DND-41 (cell line): ENCODE measurements around the gene EVC2.

Experiments used
- EZH2 ChIP-seq: IDR thresholded peaks from 3 replicates; pipeline ENCODE4 v1.6.1; 2012; ENCODE audit warnings: borderline replicate concordance, low read depth, mild to moderate bottlenecking, moderate library complexity, low read length, inconsistent platforms; ENCODE audit not compliant: severe bottlenecking
- TF ChIP-seq, protein P1 (sequence below): IDR thresholded peaks from 2 replicates; pipeline ENCODE4 v1.5.1; 2012; ENCODE audit warnings: borderline replicate concordance, low read length, moderate library complexity, mild to moderate bottlenecking; ENCODE audit not compliant: poor library complexity, severe bottlenecking; ENCODE audit errors: extremely low read depth

- TF ChIP-seq, protein P1, sequence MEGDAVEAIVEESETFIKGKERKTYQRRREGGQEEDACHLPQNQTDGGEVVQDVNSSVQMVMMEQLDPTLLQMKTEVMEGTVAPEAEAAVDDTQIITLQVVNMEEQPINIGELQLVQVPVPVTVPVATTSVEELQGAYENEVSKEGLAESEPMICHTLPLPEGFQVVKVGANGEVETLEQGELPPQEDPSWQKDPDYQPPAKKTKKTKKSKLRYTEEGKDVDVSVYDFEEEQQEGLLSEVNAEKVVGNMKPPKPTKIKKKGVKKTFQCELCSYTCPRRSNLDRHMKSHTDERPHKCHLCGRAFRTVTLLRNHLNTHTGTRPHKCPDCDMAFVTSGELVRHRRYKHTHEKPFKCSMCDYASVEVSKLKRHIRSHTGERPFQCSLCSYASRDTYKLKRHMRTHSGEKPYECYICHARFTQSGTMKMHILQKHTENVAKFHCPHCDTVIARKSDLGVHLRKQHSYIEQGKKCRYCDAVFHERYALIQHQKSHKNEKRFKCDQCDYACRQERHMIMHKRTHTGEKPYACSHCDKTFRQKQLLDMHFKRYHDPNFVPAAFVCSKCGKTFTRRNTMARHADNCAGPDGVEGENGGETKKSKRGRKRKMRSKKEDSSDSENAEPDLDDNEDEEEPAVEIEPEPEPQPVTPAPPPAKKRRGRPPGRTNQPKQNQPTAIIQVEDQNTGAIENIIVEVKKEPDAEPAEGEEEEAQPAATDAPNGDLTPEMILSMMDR: no peak
- no peak for TF ChIP-seq EZH2
Measured at GRCh38 chr4:5706486-5707290, 1.7 kb downstream of the EVC2 start.
